ENCODE results near the gene PPM1K.

DNA sequence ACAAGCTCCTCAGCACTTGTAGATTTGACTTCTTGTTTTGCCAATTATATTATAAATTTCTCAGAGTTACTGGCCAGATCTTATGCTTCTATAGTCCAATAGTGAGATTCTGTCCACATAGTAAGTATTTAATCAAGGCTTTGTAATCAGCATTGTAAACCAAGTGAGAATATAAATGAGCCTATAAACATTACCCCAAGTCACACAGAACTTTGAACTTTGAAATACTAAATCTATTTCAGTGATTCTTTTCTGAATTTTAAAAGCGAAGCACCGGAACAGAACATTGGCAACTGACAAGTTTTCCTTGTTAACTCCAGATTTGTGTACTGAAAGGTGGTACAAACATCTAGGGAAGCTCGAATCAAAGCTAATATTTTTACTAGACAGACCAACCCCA, 37.2 kb downstream of the PPM1K start:
- TF ChIP-seq, protein P1, sequence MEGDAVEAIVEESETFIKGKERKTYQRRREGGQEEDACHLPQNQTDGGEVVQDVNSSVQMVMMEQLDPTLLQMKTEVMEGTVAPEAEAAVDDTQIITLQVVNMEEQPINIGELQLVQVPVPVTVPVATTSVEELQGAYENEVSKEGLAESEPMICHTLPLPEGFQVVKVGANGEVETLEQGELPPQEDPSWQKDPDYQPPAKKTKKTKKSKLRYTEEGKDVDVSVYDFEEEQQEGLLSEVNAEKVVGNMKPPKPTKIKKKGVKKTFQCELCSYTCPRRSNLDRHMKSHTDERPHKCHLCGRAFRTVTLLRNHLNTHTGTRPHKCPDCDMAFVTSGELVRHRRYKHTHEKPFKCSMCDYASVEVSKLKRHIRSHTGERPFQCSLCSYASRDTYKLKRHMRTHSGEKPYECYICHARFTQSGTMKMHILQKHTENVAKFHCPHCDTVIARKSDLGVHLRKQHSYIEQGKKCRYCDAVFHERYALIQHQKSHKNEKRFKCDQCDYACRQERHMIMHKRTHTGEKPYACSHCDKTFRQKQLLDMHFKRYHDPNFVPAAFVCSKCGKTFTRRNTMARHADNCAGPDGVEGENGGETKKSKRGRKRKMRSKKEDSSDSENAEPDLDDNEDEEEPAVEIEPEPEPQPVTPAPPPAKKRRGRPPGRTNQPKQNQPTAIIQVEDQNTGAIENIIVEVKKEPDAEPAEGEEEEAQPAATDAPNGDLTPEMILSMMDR (conservative IDR thresholded peaks at IDR 0.05; ENCODE audit: low read depth, low read length): no peak
- TF ChIP-seq EZH2 (IDR thresholded peaks at IDR 0.05; ENCODE audit: low read length, unreplicated experiment): no peak

All from PC-3 (cell line).